Activated T-helper 2 cell treated with anti-CD3 and anti-CD28 coated beads, Interferon-gamma antibody, Interleukin-2, Interleukin-4, amounts not matched to agents 10 μg/mL and 5 μg/mL and 100 μg/mL, durations not matched to agents 14 hours and 24 hours and 36 hours (primary cell): ENCODE measurements around the gene ZNRF3. TPM values are rescaled to one million over a fixed set of nuclear protein-coding genes. Genes with fewer than 3 reads are reported as not detected.

ENCODE experiments used
- total RNA-seq: library from RNA; stranded (reverse); gene quantifications from 2 replicates; pipeline ENCODE4 v1.2.3, GENCODE V29; 2022

ZNRF3 gene
- total RNA-seq, 1 donor from 2014 or later = 0.82 TPM

Other genes with a start within 250 kb of the ZNRF3 start
- gene TTC28, start 203.7 kb upstream of the ZNRF3 start, total RNA-seq = 0.82 and 1.4 TPM in 2 replicates
- 33.7 and 33.8 TPM in 2 replicates for gene CHEK2, start 141.8 kb upstream of the ZNRF3 start, total RNA-seq
- gene HSCB, start 141.5 kb upstream of the ZNRF3 start, total RNA-seq = 14.1 and 14.6 TPM in 2 replicates
- 33.9 and 38.6 TPM in 2 replicates for gene CCDC117, start 110.9 kb upstream of the ZNRF3 start, total RNA-seq
- 146 and 152 TPM in 2 replicates for gene XBP1, start 83.0 kb upstream of the ZNRF3 start, total RNA-seq
- gene C22orf31, start 178.3 kb downstream of the ZNRF3 start, total RNA-seq = not detected in 2 replicates
- gene KREMEN1, start 189.5 kb downstream of the ZNRF3 start, total RNA-seq = 0.23 and 0.27 TPM in 2 replicates